Panc1 (cell line): Measurements from ENCODE around the gene KYNU.

Experiments
- CTCF ChIP-seq: fragments of 450-650 bp; IDR thresholded peaks from 2 replicates; pipeline ENCODE4 v1.5.1; 2017; ENCODE audit warnings: mild to moderate bottlenecking
- POLR2AphosphoS5 ChIP-seq: IDR thresholded peaks from 2 replicates; pipeline ENCODE4 v1.6.1; 2012; ENCODE audit warnings: mild to moderate bottlenecking, low read depth, low read length, moderate library complexity
- REST ChIP-seq, 2 experiments: IDR thresholded peaks; 2 replicates each; pipeline ENCODE4 v1.6.1; 2011 to 2012; ENCODE audit warnings: low read depth in 2 of 2, control low read depth in 1 of 2, low read length in 1 of 2, mild to moderate bottlenecking in 1 of 2, moderate library complexity in 1 of 2; ENCODE audit not compliant: insufficient read depth in 1 of 2
- SIN3A ChIP-seq: IDR thresholded peaks from 2 replicates; pipeline ENCODE4 v1.6.1; 2012; ENCODE audit warnings: low read depth, mild to moderate bottlenecking, low read length, moderate library complexity, borderline replicate concordance; ENCODE audit not compliant: insufficient read depth
- TCF7L2 ChIP-seq: IDR thresholded peaks from 2 replicates; pipeline ENCODE4 v1.6.1; 2011; ENCODE audit warnings: mild to moderate bottlenecking, low read depth, low read length, inconsistent platforms

GRCh38 chr2:142981756-142982155, 104.3 kb downstream of the KYNU start:
- no peak for TF ChIP-seq POLR2AphosphoS5
- no peak for TF ChIP-seq CTCF
- TF ChIP-seq TCF7L2, result no peak
- TF ChIP-seq SIN3A, result no peak
- TF ChIP-seq REST (IDR thresholded peaks at IDR 0.05; ENCODE audit: insufficient read depth in 1 of 2, low read depth in 2 of 2, low read length in 1 of 2), result no peak
